HG03064 (cell line): ENCODE data around the gene CTNNBL1.

Experiments used
- ATAC-seq: cut with Tn5 transposase; IDR thresholded peaks from one replicate; pipeline ENCODE4 v1.9.1; 2021; ENCODE audit warnings: low read depth; ENCODE audit not compliant: unreplicated experiment

Gene CTNNBL1

GRCh38 chr20:37736132-37736531 is 42.3 kb downstream of the CTNNBL1 start:
- no peak for ATAC-seq

GRCh38 chr20:37737826-37738420 is 44.1 kb downstream of the CTNNBL1 start:
- no peak for ATAC-seq

- ATAC-seq, result no peak
Observed at GRCh38 chr20:37741055-37741454, 47.2 kb downstream of the CTNNBL1 start.

DNA sequence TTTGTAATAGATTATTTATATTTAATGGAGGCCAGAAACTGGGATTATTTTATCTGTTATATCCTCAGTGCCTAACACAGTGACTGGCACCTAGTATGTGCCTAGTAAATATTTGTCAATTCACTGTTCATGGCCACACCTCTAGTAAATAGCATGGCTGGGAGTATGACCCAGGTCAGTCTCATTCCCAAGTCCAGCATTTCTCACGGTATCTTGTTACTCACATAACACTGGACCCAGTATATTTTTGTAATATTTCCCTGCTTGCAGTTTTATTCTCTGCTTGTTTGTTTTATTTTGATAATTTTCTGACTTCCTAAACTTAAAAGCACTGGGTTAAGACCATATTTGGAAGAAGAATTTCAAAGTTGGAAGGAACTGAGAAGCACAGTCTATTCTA is 47.7 kb downstream of the CTNNBL1 start:
- ATAC-seq, result no peak

DNA sequence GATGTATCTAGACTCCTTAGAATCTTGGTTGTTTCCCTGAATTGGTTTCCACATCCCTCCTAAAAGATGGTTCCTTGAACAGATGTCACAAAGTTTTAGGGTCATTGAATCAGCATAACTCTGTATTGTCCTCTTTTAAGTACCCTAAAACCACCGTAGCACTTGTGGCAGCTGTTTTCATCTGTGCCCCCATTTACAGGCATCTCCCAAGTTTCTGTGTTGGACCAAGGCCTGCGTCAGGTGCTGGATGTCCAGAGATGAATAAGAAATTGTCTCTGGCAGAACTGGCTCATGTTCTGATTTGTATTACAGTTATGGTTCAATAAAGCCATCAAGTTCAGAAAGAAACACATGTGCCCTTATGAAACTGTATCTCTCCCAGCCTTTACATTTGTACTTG is 48.3 kb downstream of the CTNNBL1 start:
- ATAC-seq, result no peak

DNA sequence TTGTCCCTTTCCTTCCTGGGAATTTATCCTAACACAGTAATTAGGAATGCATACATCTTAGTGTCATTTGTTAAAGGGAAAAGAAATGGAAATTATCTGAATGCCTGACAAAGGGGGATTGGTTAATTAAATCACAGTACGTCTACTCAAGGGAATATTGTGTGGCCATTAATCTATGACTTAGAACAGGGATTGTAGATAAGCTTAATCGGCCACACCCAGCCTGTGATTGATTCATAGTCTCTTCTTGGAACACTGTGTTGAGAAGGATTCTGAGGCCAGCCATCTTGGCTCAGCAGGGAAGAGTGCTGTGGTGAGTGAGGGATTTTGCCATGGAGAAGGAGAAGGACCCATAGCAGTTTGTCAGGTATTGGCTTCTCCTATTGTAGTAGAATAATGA is 50.5 kb downstream of the CTNNBL1 start:
- no peak for ATAC-seq

- no peak for ATAC-seq
Observed at GRCh38 chr20:37745553-37745952, 51.7 kb downstream of the CTNNBL1 start.

- no peak for ATAC-seq
Observed at GRCh38 chr20:37748015-37748414, 54.2 kb downstream of the CTNNBL1 start.

DNA sequence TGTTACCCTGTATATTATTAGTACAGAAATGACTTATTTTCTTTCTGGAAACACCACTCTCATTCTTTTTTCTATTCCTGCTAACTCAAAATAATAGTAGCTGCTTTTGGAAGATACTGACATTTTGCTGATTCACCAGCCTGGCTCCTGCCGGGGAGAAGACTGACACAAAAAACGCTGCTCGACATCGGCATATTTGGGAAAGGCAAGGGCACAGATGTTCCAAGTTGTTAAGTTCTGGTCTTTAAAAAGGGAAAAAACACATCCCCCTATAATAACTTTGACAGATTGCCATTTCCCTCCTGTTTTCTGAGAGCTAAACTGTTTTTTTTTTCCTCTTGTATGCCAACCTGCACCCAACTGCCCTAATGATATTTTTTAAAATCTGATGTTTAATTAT is 55.4 kb downstream of the CTNNBL1 start:
- no peak for ATAC-seq

GRCh38 chr20:37749620-37750403 is 56.0 kb downstream of the CTNNBL1 start:
- ATAC-seq, result no peak

- ATAC-seq, result no peak
Observed at GRCh38 chr20:37755665-37756064, 61.8 kb downstream of the CTNNBL1 start.

GRCh38 chr20:37756234-37756633 is 62.4 kb downstream of the CTNNBL1 start:
- ATAC-seq, result no peak

- ATAC-seq, result no peak
Observed at GRCh38 chr20:37757550-37757949, 63.7 kb downstream of the CTNNBL1 start.

DNA sequence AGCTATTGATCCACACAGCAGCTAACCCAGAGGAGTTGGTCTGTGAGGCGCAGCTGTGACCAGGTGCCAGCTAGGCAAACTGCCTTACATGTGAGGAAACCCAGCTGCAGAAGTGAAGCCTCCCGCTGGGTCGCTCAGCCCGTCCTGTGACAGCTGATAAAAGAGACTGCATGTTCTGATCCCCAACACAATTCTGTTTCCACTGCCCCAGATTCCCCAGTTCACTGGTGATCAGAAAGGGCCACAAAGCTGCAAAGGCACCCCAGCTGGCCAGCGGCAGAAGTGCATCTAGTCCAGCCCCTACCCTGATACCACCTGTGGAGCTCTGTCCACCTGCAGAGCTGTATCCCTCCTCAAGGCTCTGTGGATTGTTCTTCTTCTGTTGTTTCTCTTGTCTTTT is 64.5 kb downstream of the CTNNBL1 start:
- ATAC-seq, result no peak

DNA sequence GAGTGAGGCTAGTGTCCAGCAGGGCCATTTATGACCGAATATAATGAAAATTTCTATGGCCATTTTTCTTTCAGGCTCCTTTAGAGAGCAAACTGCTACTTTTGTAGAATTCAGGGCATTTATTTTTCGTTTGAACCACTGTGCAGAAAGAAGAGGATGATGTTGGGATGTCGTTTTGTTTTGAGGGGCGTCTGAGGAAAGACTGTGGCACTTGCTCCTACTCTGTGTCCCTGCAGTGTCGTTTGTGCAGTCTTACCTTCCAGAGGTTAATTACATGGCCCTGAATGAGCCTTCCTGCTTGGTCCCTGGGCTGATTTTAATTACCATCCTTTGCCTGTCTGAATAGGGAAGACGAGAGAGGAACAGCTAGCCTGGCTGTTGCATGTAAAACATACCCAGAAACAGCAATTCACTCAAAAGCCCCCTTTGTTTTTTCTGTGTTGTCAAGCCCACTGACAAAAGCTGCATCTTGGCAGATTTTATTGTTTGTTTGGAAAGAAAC is 65.3 kb downstream of the CTNNBL1 start:
- no peak for ATAC-seq

DNA sequence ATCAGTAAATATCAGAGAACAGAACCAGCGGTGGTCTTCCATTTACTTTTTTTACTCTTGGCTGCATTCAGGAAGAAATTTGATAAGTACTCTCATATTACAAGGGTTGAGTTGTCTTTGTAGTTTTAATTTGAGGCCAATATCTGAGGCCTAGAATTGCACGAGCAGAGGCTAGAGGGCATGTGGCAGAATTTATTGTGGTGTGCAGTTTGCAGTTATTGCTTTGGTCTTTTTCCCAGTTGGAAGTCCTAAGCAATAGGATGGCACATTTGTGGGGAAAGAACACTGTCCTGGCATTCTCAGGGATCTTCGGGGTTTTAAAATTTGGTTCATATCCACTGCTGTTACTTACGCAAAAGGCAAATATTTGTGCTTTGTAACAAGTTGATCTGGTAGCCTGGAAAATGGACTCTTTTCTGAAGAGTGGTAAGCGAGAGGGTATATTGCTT is 66.0 kb downstream of the CTNNBL1 start:
- ATAC-seq, result no peak

GRCh38 chr20:37760322-37760721 is 66.5 kb downstream of the CTNNBL1 start:
- ATAC-seq, result no peak

GRCh38 chr20:37762716-37763485 is 69.1 kb downstream of the CTNNBL1 start:
- no peak for ATAC-seq

GRCh38 chr20:37764333-37764935 is 70.6 kb downstream of the CTNNBL1 start:
- ATAC-seq, result no peak

GRCh38 chr20:37770908-37771307 is 77.1 kb downstream of the CTNNBL1 start:
- no peak for ATAC-seq

- no peak for ATAC-seq
Observed at GRCh38 chr20:37773291-37773826, 79.5 kb downstream of the CTNNBL1 start.
